Measurements from ENCODE around the gene LRRC3C. TPM values are rescaled to one million over a fixed set of nuclear protein-coding genes. Genes with fewer than 3 reads are reported as not detected.
A peak's percentile ranks its signal among the peaks of the same experiment; 100 is the strongest.

LRRC3C gene
- total RNA-seq, 1 experiment from 2014 or later, result not detected

DNA sequence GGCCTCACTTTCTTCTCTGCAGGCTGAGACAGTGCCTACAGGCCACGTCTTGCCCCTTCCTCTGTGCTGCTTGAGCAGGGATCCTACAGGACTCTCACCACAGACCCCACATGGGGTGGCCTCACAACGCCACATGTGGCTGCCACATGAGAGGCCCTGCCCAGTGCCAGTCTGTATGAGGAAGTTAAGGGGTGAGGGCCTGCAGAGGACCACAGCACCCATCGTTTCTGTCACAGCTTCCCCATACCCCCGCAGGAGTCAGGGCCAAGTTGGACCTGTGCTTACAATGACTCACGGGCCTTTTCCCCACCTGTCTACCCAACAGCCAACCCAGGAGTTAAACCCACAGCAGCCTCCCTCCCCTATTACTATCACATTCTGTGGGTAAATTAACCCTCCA is 6.2 kb upstream of the LRRC3C start:
- TF ChIP-seq, protein P1, sequence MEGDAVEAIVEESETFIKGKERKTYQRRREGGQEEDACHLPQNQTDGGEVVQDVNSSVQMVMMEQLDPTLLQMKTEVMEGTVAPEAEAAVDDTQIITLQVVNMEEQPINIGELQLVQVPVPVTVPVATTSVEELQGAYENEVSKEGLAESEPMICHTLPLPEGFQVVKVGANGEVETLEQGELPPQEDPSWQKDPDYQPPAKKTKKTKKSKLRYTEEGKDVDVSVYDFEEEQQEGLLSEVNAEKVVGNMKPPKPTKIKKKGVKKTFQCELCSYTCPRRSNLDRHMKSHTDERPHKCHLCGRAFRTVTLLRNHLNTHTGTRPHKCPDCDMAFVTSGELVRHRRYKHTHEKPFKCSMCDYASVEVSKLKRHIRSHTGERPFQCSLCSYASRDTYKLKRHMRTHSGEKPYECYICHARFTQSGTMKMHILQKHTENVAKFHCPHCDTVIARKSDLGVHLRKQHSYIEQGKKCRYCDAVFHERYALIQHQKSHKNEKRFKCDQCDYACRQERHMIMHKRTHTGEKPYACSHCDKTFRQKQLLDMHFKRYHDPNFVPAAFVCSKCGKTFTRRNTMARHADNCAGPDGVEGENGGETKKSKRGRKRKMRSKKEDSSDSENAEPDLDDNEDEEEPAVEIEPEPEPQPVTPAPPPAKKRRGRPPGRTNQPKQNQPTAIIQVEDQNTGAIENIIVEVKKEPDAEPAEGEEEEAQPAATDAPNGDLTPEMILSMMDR (IDR thresholded peaks at IDR 0.05; ENCODE audit: unreplicated experiment), result no peak
- H3K4me1 Mint-ChIP-seq (ENCODE audit: low read depth, unreplicated experiment), result peaks cover 49% of the 10 kb centered on the region
- H3K9me3 Mint-ChIP-seq (ENCODE audit: low read depth, unreplicated experiment), result no peaks in the 10 kb centered on the region
- peak; percentile 81 for DNase-seq
- H3K27ac Mint-ChIP-seq (ENCODE audit: unreplicated experiment), result no peak overlapping the region
- TSS peak; percentile 40 for BruUV-seq (replicated peaks)
- CTCF ChIA-PET, result interaction anchor here (0.5 to 109.6 kb wide), 31 partner anchors 15 to 612 kb away, joined by 3 to 8195 read pairs (median 10); partner anchors contain the start of genes CSF3, ERBB2, GRB7 and GSDMA
- intact Hi-C loops (cut with micrococcal nuclease; ENCODE audit: unreplicated experiment), result loop anchor here (10.0 kb wide), 1 partner anchor 363 kb away; the partner anchor contains the start of gene CDC6
- H3K36me3 Mint-ChIP-seq (ENCODE audit: insufficient read depth, unreplicated experiment), result peaks cover 77% of the 10 kb centered on the region
- no peak overlapping the region for H3K4me3 Mint-ChIP-seq (ENCODE audit: low read depth, unreplicated experiment)
- H3K27me3 Mint-ChIP-seq (ENCODE audit: unreplicated experiment), result no peaks in the 10 kb centered on the region

DNA sequence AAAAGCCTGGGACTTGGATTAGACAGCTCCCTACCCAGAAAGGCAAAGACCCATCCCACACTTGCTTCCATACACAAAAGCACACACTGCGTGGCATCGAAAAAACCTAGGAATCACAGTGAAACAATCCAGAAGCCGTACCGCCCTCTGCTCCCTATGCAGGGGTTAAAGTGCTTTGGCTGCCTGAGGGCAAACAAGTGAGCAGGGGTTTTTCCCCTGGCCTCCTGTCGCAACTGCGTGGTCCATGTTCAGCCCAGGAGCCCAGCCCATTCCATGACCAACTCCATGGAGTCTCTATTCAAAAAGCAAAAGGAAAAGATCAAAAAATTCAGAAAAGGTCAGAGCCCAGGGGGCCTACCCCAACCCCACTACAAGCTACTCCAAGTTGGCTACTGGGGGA is 5.5 kb upstream of the LRRC3C start:
- no peak for DNase-seq
- CTCF ChIA-PET, result interaction anchor here (0.5 to 109.6 kb wide), 41 partner anchors 14 to 666 kb away, joined by 3 to 8195 read pairs (median 7); partner anchors contain the start of genes CSF3, ERBB2, GRB7 and GSDMA
- H3K9me3 Mint-ChIP-seq (ENCODE audit: low read depth, unreplicated experiment), result no peaks in the 10 kb centered on the region
- no TSS peak for BruUV-seq (replicated peaks)
- H3K4me3 Mint-ChIP-seq (ENCODE audit: low read depth, unreplicated experiment), result no peak overlapping the region
- H3K27me3 Mint-ChIP-seq (ENCODE audit: unreplicated experiment), result no peaks in the 10 kb centered on the region
- H3K27ac Mint-ChIP-seq (ENCODE audit: unreplicated experiment), result no peak overlapping the region
- intact Hi-C loops (cut with micrococcal nuclease; ENCODE audit: unreplicated experiment), result loop anchor here (10.0 kb wide), 1 partner anchor 363 kb away; the partner anchor contains the start of gene CDC6
- H3K4me1 Mint-ChIP-seq (ENCODE audit: low read depth, unreplicated experiment), result peaks cover 46% of the 10 kb centered on the region
- TF ChIP-seq, protein P1 (IDR thresholded peaks at IDR 0.05; ENCODE audit: unreplicated experiment), result no peak
- peaks cover 83% of the 10 kb centered on the region for H3K36me3 Mint-ChIP-seq (ENCODE audit: insufficient read depth, unreplicated experiment)

DNA sequence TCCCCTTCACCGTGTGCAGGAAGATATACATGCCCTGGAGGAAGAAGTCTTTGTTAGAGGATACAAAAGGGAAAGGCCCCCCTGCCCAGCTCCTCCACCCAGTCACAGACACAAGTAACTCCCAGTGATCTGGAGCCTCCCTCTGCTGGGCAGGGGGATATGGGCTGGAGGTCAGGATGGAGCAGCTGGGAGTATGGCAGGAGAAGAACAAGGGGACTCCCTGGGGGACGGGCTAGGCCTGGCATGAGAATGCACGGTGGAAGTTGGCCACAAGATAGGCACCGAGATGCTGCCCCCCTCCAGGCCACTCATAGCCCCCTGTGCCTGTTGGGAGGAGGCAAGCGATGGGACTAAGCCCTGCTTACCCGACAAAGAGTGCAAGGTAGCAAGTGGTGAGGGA is 4.3 kb upstream of the LRRC3C start:
- intact Hi-C loops (cut with micrococcal nuclease; ENCODE audit: unreplicated experiment), result loop anchor here (10.0 kb wide), 1 partner anchor 362 kb away; the partner anchor contains the start of gene CDC6
- no peaks in the 10 kb centered on the region for H3K27me3 Mint-ChIP-seq (ENCODE audit: unreplicated experiment)
- no peaks in the 10 kb centered on the region for H3K9me3 Mint-ChIP-seq (ENCODE audit: low read depth, unreplicated experiment)
- peaks cover 44% of the 10 kb centered on the region for H3K4me1 Mint-ChIP-seq (ENCODE audit: low read depth, unreplicated experiment)
- no peak overlapping the region for H3K27ac Mint-ChIP-seq (ENCODE audit: unreplicated experiment)
- no peak overlapping the region for H3K4me3 Mint-ChIP-seq (ENCODE audit: low read depth, unreplicated experiment)
- peaks cover 90% of the 10 kb centered on the region for H3K36me3 Mint-ChIP-seq (ENCODE audit: insufficient read depth, unreplicated experiment)
- TF ChIP-seq, protein P1 (IDR thresholded peaks at IDR 0.05; ENCODE audit: unreplicated experiment), result no peak
- DNase-seq, result no peak
- CTCF ChIA-PET, result interaction anchor here (0.9 to 109.6 kb wide), 29 partner anchors 13 to 318 kb away, joined by 3 to 8195 read pairs (median 14); partner anchors contain the start of genes CSF3, ERBB2, GRB7 and GSDMA
- no TSS peak for BruUV-seq (replicated peaks)

DNA sequence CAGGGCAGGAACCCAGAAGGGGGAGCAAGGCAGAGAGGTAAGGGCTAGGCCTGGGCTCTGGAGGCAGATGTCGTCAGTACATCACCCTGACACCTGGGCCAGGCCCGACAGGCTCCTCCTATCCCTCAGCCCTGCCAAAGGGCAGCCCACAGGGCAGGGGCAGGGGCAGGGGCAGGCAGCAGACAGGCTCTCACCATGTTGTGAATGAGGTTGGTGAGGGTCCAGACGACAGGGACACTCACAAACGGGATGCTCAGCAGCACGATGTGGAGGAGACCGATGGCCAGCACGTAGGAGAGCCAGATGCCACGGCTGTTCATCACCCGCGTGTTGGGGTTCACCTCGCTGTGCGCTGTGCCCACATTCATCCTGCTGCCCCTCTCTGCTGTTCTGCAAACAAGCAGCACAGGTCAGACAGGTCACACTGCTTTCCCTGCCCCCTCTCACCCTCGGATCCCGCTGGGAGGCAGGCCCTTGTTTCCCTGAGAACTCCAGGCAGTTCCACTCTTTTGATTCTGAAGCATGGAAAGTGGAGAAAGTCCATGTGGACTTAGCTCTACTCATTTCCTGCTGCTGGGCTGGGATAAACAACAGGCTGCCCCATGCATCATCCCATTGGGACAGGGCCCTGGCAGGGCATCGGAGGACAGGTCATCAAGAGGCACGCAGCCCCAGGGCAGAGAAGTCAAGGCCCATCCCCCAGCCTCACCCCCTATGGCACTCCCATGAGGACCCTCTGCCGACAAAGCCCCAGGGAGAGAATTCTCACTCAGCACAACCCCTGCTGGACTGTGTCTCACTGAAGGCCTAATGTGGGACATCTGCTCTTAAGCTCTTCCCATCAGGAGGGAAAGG is 3.5 kb upstream of the LRRC3C start:
- Mint-ChIP-seq H3K36me3 (ENCODE audit: insufficient read depth, unreplicated experiment) (peaks cover 90% of the 10 kb centered on the region), H3K9me3 (ENCODE audit: low read depth, unreplicated experiment) (no peaks in the 10 kb centered on the region), H3K27me3 (ENCODE audit: unreplicated experiment) (no peaks in the 10 kb centered on the region), H3K4me1 (ENCODE audit: low read depth, unreplicated experiment) (peaks cover 47% of the 10 kb centered on the region), H3K4me3 (ENCODE audit: low read depth, unreplicated experiment) (no peak overlapping the region), H3K27ac (ENCODE audit: unreplicated experiment) (no peak overlapping the region)
- BruUV-seq (replicated peaks), result no TSS peak
- peak; percentile 66 for DNase-seq
- intact Hi-C loops (cut with micrococcal nuclease; ENCODE audit: unreplicated experiment), result loop anchor here (10.0 kb wide), 1 partner anchor 361 kb away; the partner anchor contains the start of gene CDC6
- TF ChIP-seq, protein P1 (IDR thresholded peaks at IDR 0.05; ENCODE audit: unreplicated experiment), result no peak
- CTCF ChIA-PET, result interaction anchor here (0.6 to 109.6 kb wide), 32 partner anchors 12 to 494 kb away, joined by 3 to 8195 read pairs (median 12); partner anchors contain the start of genes CSF3, ERBB2, GRB7 and GSDMA
